Inferior parietal cortex (tissue), 1 donor: Measurements from ENCODE around the gene RGMA.
A peak's percentile ranks its signal among the peaks of the same experiment; 100 is the strongest.

Experiments used
- DNase-seq: peaks from one replicate; pipeline ENCODE4 v3.0.0-alpha.2; 2016; ENCODE audit errors: extremely low spot score

RGMA gene

GRCh38 chr15:93091465-93091864 is 2.5 kb upstream of the RGMA start:
- no peak for DNase-seq

GRCh38 chr15:93089727-93090305 is 805 bp upstream of the RGMA start:
- no peak for DNase-seq

- no peak for DNase-seq
These were observed 621 bp downstream of the RGMA start for GRCh38 chr15:93088200-93088980.

GRCh38 chr15:93087825-93088199 is 1.2 kb downstream of the RGMA start:
- DNase-seq: peak; percentile 86

- DNase-seq: no peak
These were observed 2.2 kb downstream of the RGMA start for GRCh38 chr15:93086791-93087190.

GRCh38 chr15:93085692-93086091 is 3.3 kb downstream of the RGMA start:
- DNase-seq: no peak

GRCh38 chr15:93082861-93083260 is 6.2 kb downstream of the RGMA start:
- no peak for DNase-seq

GRCh38 chr15:93081399-93081798 is 7.6 kb downstream of the RGMA start:
- no peak for DNase-seq

GRCh38 chr15:93080451-93080850 is 8.6 kb downstream of the RGMA start:
- no peak for DNase-seq

- no peak for DNase-seq
These were observed 12.1 kb downstream of the RGMA start for GRCh38 chr15:93076875-93077274.

- DNase-seq: no peak
These were observed 12.8 kb downstream of the RGMA start for GRCh38 chr15:93076217-93076616.

- DNase-seq: no peak
These were observed 14.4 kb downstream of the RGMA start for GRCh38 chr15:93074599-93074998.

GRCh38 chr15:93073465-93073952 is 15.5 kb downstream of the RGMA start:
- DNase-seq: no peak

GRCh38 chr15:93072411-93073394 is 16.3 kb downstream of the RGMA start:
- no peak for DNase-seq

- no peak for DNase-seq
These were observed 17.0 kb downstream of the RGMA start for GRCh38 chr15:93072011-93072410.

- no peak for DNase-seq
These were observed 17.5 kb downstream of the RGMA start for GRCh38 chr15:93071469-93071936.

GRCh38 chr15:93070551-93071296 is 18.3 kb downstream of the RGMA start:
- DNase-seq: no peak

GRCh38 chr15:93070132-93070531 is 18.9 kb downstream of the RGMA start:
- DNase-seq: no peak

- no peak for DNase-seq
These were observed 20.3 kb downstream of the RGMA start for GRCh38 chr15:93068581-93069199.

GRCh38 chr15:93067649-93068085 is 21.3 kb downstream of the RGMA start:
- DNase-seq: no peak
